ENCODE data around the gene RAB39B.
"Not testable (repeated sequence)": the region's sequence is repeated elsewhere in the genome, so short reads cannot be mapped to it uniquely, and the experiment has no call there.

The RAB39B gene

GRCh38 chrX:155263854-155264628 lies at the start of gene RAB39B:
RAB39B (minus strand) TSS chrX:155264491; CDS start chrX:155264288, 203 bp downstream.
- peak; percentile 41 to 68 for DNase-seq (ENCODE audit: extremely low read depth in 1 of 2, low read depth in 1 of 2)

GRCh38 chrX:155313766-155314165 lies 49.5 kb upstream of the RAB39B start:
- no peak for DNase-seq (ENCODE audit: extremely low read depth in 1 of 2, low read depth in 1 of 2)

- no peak for DNase-seq (ENCODE audit: extremely low read depth in 1 of 2, low read depth in 1 of 2)
Observed at GRCh38 chrX:155293771-155294170, 29.5 kb upstream of the RAB39B start.

- no peak for DNase-seq (ENCODE audit: extremely low read depth in 1 of 2, low read depth in 1 of 2)
Observed at GRCh38 chrX:155279873-155280272, 15.6 kb upstream of the RAB39B start.

- DNase-seq (ENCODE audit: extremely low read depth in 1 of 2, low read depth in 1 of 2) = no peak
Observed at GRCh38 chrX:155270969-155271368, 6.7 kb upstream of the RAB39B start.

- not testable (repeated sequence) for DNase-seq (ENCODE audit: extremely low read depth in 1 of 2, low read depth in 1 of 2)
Observed at GRCh38 chrX:155267995-155268394, 3.7 kb upstream of the RAB39B start.

GRCh38 chrX:155266439-155266838 lies 2.1 kb upstream of the RAB39B start:
- no peak for DNase-seq (ENCODE audit: extremely low read depth in 1 of 2, low read depth in 1 of 2)

- no peak for DNase-seq (ENCODE audit: extremely low read depth in 1 of 2, low read depth in 1 of 2)
Observed at GRCh38 chrX:155262970-155263754, 1.1 kb downstream of the RAB39B start.

GRCh38 chrX:155259752-155260151 lies 4.5 kb downstream of the RAB39B start:
- DNase-seq (ENCODE audit: extremely low read depth in 1 of 2, low read depth in 1 of 2) = no peak

GRCh38 chrX:155251391-155251790 lies 12.9 kb downstream of the RAB39B start:
- no peak for DNase-seq (ENCODE audit: extremely low read depth in 1 of 2, low read depth in 1 of 2)

- no peak for DNase-seq (ENCODE audit: extremely low read depth in 1 of 2, low read depth in 1 of 2)
Observed at GRCh38 chrX:155247497-155247896, 16.8 kb downstream of the RAB39B start.

GRCh38 chrX:155246748-155247147 lies 17.5 kb downstream of the RAB39B start:
- DNase-seq (ENCODE audit: extremely low read depth in 1 of 2, low read depth in 1 of 2) = no peak

- no peak for DNase-seq (ENCODE audit: extremely low read depth in 1 of 2, low read depth in 1 of 2)
Observed at GRCh38 chrX:155242300-155242699, 22.0 kb downstream of the RAB39B start.

- DNase-seq (ENCODE audit: extremely low read depth in 1 of 2, low read depth in 1 of 2) = no peak
Observed at GRCh38 chrX:155237719-155238118, 26.6 kb downstream of the RAB39B start.

- no peak for DNase-seq (ENCODE audit: extremely low read depth in 1 of 2, low read depth in 1 of 2)
Observed at GRCh38 chrX:155235891-155236290, 28.4 kb downstream of the RAB39B start.

GRCh38 chrX:155231163-155231562 lies 33.1 kb downstream of the RAB39B start:
- DNase-seq (ENCODE audit: extremely low read depth in 1 of 2, low read depth in 1 of 2) = no peak

- no peak for DNase-seq (ENCODE audit: extremely low read depth in 1 of 2, low read depth in 1 of 2)
Observed at GRCh38 chrX:155225774-155226173, 38.5 kb downstream of the RAB39B start.

- DNase-seq (ENCODE audit: extremely low read depth in 1 of 2, low read depth in 1 of 2) = not testable (repeated sequence)
Observed at GRCh38 chrX:155223746-155224145, 40.5 kb downstream of the RAB39B start.

GRCh38 chrX:155221351-155221750 lies 42.9 kb downstream of the RAB39B start:
- DNase-seq (ENCODE audit: extremely low read depth in 1 of 2, low read depth in 1 of 2) = no peak

GRCh38 chrX:155218777-155219176 lies 45.5 kb downstream of the RAB39B start:
- DNase-seq (ENCODE audit: extremely low read depth in 1 of 2, low read depth in 1 of 2) = no peak

GRCh38 chrX:155216940-155217440 lies 47.3 kb downstream of the RAB39B start:
- DNase-seq (ENCODE audit: extremely low read depth in 1 of 2, low read depth in 1 of 2) = no peak

Data from stimulated activated CD8-positive, alpha-beta memory T cell treated with anti-CD3 and anti-CD28 coated beads, Interleukin-7, amount 100 ng/mL, for 48 hours (primary cell).